ENCODE data around the gene POLA1.

- TF ChIP-seq CTCF (IDR thresholded peaks at IDR 0.05; ENCODE audit: poor library complexity) (no peak), EZH2 (IDR thresholded peaks at IDR 0.05; ENCODE audit: borderline replicate concordance) (no peak), EZH2phosphoT487 (IDR thresholded peaks at IDR 0.05; ENCODE audit: low read depth, severe bottlenecking, unreplicated experiment) (no peak)
Observed at GRCh38 chrX:24879679-24880078, 186.0 kb downstream of the POLA1 start.

Measured in hepatocyte (in vitro differentiated cells).